ENCODE measurements around the gene RAB11FIP3. TPM values are rescaled to one million over a fixed set of nuclear protein-coding genes. Genes with fewer than 3 reads are reported as not detected.

The RAB11FIP3 gene
- total and polyA plus RNA-seq, 2 of the 13 experiments (the other 11 are each of a cell fraction or from before 2014, with no cell fraction given) = 34.3 to 57.6 TPM

GRCh38 chr16:508884-509736, 83.7 kb downstream of the RAB11FIP3 start (continued):
- TF ChIP-seq ETV5 (CRISPR knock-in tag; IDR thresholded peaks at IDR 0.05; ENCODE audit: borderline replicate concordance) (peak; percentile 100), SPEN (CRISPR knock-in tag; IDR thresholded peaks at IDR 0.05; ENCODE audit: low read depth) (peak; percentile 90), NCOA5 (CRISPR knock-in tag; IDR thresholded peaks at IDR 0.05) (no peak), MED1 (CRISPR knock-in tag; IDR thresholded peaks at IDR 0.05) (peak; percentile 96), ZBTB42 (CRISPR knock-in tag; IDR thresholded peaks at IDR 0.05) (no peak), SRSF4 (IDR thresholded peaks at IDR 0.05; ENCODE audit: low read depth, low read length, poor library complexity, severe bottlenecking) (no peak), ZMYM2 (CRISPR knock-in tag; IDR thresholded peaks at IDR 0.05) (peak; percentile 94), ZMYM3 (CRISPR knock-in tag; IDR thresholded peaks at IDR 0.05) (peak; percentile 90), ZNF674 (CRISPR knock-in tag; IDR thresholded peaks at IDR 0.05; ENCODE audit: low read depth) (peak; percentile 100), ZNF570 (CRISPR knock-in tag; IDR thresholded peaks at IDR 0.05; ENCODE audit: borderline replicate concordance) (no peak), ARNT2 (CRISPR knock-in tag; IDR thresholded peaks at IDR 0.05; ENCODE audit: low read depth) (no peak), ZBTB20 (CRISPR knock-in tag; IDR thresholded peaks at IDR 0.05; ENCODE audit: borderline replicate concordance, low read depth) (peak; percentile 90; the same call in 1 of the 2 replicates), ZNF431 (CRISPR knock-in tag; IDR thresholded peaks at IDR 0.05; ENCODE audit: borderline replicate concordance, low read depth) (peak; percentile 96), SNRNP70 (IDR thresholded peaks at IDR 0.05; ENCODE audit: low read depth, low read length) (no peak), SOX5 (CRISPR knock-in tag; IDR thresholded peaks at IDR 0.05; ENCODE audit: borderline replicate concordance) (peak; percentile 96), KDM5B (CRISPR knock-in tag; IDR thresholded peaks at IDR 0.05; ENCODE audit: borderline replicate concordance) (peak; percentile 53; the same call in 1 of the 2 replicates), HNRNPUL1 (IDR thresholded peaks at IDR 0.05; ENCODE audit: low read depth, low read length) (no peak), AGO2 (optimal IDR thresholded peaks at IDR 0.05; ENCODE audit: low read depth, low read length) (no peak), NR3C1 (CRISPR knock-in tag; IDR thresholded peaks at IDR 0.05) (no peak), SCMH1 (CRISPR knock-in tag; IDR thresholded peaks at IDR 0.05; ENCODE audit: borderline replicate concordance) (no peak), TSC22D2 (CRISPR knock-in tag; IDR thresholded peaks at IDR 0.05; ENCODE audit: borderline replicate concordance) (no peak), RBAK (CRISPR knock-in tag; IDR thresholded peaks at IDR 0.05) (peak; percentile 82), ZNF562 (CRISPR knock-in tag; IDR thresholded peaks at IDR 0.05; ENCODE audit: borderline replicate concordance) (no peak)
- TF ChIP-seq, protein P1, sequence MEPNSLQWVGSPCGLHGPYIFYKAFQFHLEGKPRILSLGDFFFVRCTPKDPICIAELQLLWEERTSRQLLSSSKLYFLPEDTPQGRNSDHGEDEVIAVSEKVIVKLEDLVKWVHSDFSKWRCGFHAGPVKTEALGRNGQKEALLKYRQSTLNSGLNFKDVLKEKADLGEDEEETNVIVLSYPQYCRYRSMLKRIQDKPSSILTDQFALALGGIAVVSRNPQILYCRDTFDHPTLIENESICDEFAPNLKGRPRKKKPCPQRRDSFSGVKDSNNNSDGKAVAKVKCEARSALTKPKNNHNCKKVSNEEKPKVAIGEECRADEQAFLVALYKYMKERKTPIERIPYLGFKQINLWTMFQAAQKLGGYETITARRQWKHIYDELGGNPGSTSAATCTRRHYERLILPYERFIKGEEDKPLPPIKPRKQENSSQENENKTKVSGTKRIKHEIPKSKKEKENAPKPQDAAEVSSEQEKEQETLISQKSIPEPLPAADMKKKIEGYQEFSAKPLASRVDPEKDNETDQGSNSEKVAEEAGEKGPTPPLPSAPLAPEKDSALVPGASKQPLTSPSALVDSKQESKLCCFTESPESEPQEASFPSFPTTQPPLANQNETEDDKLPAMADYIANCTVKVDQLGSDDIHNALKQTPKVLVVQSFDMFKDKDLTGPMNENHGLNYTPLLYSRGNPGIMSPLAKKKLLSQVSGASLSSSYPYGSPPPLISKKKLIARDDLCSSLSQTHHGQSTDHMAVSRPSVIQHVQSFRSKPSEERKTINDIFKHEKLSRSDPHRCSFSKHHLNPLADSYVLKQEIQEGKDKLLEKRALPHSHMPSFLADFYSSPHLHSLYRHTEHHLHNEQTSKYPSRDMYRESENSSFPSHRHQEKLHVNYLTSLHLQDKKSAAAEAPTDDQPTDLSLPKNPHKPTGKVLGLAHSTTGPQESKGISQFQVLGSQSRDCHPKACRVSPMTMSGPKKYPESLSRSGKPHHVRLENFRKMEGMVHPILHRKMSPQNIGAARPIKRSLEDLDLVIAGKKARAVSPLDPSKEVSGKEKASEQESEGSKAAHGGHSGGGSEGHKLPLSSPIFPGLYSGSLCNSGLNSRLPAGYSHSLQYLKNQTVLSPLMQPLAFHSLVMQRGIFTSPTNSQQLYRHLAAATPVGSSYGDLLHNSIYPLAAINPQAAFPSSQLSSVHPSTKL (CRISPR knock-in tag; IDR thresholded peaks at IDR 0.05) = peak; percentile 84
- TF ChIP-seq, protein P2, sequence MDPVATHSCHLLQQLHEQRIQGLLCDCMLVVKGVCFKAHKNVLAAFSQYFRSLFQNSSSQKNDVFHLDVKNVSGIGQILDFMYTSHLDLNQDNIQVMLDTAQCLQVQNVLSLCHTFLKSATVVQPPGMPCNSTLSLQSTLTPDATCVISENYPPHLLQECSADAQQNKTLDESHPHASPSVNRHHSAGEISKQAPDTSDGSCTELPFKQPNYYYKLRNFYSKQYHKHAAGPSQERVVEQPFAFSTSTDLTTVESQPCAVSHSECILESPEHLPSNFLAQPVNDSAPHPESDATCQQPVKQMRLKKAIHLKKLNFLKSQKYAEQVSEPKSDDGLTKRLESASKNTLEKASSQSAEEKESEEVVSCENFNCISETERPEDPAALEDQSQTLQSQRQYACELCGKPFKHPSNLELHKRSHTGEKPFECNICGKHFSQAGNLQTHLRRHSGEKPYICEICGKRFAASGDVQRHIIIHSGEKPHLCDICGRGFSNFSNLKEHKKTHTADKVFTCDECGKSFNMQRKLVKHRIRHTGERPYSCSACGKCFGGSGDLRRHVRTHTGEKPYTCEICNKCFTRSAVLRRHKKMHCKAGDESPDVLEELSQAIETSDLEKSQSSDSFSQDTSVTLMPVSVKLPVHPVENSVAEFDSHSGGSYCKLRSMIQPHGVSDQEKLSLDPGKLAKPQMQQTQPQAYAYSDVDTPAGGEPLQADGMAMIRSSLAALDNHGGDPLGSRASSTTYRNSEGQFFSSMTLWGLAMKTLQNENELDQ (CRISPR knock-in tag; IDR thresholded peaks at IDR 0.05; ENCODE audit: borderline replicate concordance) = no peak
